B cell (primary cell): ENCODE data around the gene PSMC5. TPM values are rescaled to one million over a fixed set of nuclear protein-coding genes. Genes with fewer than 3 reads are reported as not detected.
A peak's percentile ranks its signal among the peaks of the same experiment; 100 is the strongest.

Experiments
- ATAC-seq: fragments of 200-7000 bp; cut with Tn5 transposase; one replicate; pipeline ENCODE4 v1.10.0; 2021; ENCODE audit warnings: low read depth, mild to moderate bottlenecking, moderate number of reproducible peaks, moderate library complexity
- CTCF ChIA-PET: fragments of 350-600 bp; sonication (Branson Sonifier 250); formaldehyde crosslinking; loops from one replicate; lab custom pipeline; 2021; ENCODE audit warnings: antibody characterized with exemption, inconsistent platforms; lab: Charles Lee
- POLR2A ChIA-PET: fragments of 350-600 bp; sonication (Branson Sonifier 250); formaldehyde crosslinking; loops from one replicate; lab custom pipeline; 2021; ENCODE audit warnings: antibody characterized with exemption; lab: Charles Lee
- DNase-seq: peaks from one replicate; pipeline ENCODE4 v3.0.0; 2013
- H2AFZ ChIP-seq: 2 replicates; pipeline ENCODE4 v1.6.1; 2012; ENCODE audit warnings: mild to moderate bottlenecking, low read depth, low read length; ENCODE audit not compliant: insufficient read depth, poor library complexity, severe bottlenecking
- H3K27ac ChIP-seq, 2 donors: 1 replicate in 1 of 2; 2 replicates in 1 of 2; pipeline ENCODE4 v1.5.1; 2012 to 2013; ENCODE audit warnings: low read length in 2 of 2, mild to moderate bottlenecking in 2 of 2, moderate library complexity in 1 of 2
- H3K27me3 ChIP-seq, 4 experiments: fragments of 200-600 bp in 1 of 4; sonication (generic) in 1 of 4; replicated peaks in 1 of 4; 1 replicate in 2 of 4; 2 replicates in 2 of 4; pipeline versions ENCODE4 v1.6.1 to v1.7.0; 2013 to 2016; ENCODE audit warnings: low read length in 3 of 4, mild to moderate bottlenecking in 2 of 4, mixed read lengths in 1 of 4, moderate library complexity in 1 of 4; ENCODE audit not compliant: insufficient read depth in 4 of 4, control insufficient read depth in 3 of 4; ENCODE audit errors: control extremely low read depth in 1 of 4
- H3K36me3 ChIP-seq, 2 experiments: replicated peaks in 1 of 2; 1 replicate in 1 of 2; 2 replicates in 1 of 2; pipeline versions ENCODE4 v1.6.1 to v1.7.1; 2013; ENCODE audit warnings: low read length in 1 of 2; ENCODE audit not compliant: insufficient read depth in 2 of 2, control insufficient read depth in 1 of 2; ENCODE audit errors: control extremely low read depth in 1 of 2, extremely low read depth in 1 of 2
- H3K4me1 ChIP-seq, 2 donors: fragments of 200-600 bp in 1 of 2; sonication (generic) in 1 of 2; 1 replicate in 1 of 2; 2 replicates in 1 of 2; pipeline versions ENCODE4 v1.5.1 to v1.6.1; 2013 to 2017; ENCODE audit warnings: low read length in 2 of 2; ENCODE audit not compliant: control insufficient read depth in 2 of 2, insufficient read depth in 2 of 2
- H3K4me2 ChIP-seq: replicated peaks from 2 replicates; pipeline ENCODE3; 2012; ENCODE audit warnings: mild to moderate bottlenecking, low read depth, low read length; ENCODE audit not compliant: poor library complexity, severe bottlenecking
- H3K4me3 ChIP-seq, 5 experiments: fragments of 200-600 bp in 1 of 5; sonication (generic) in 1 of 5; 1 replicate in 3 of 5; 2 replicates in 2 of 5; pipeline versions ENCODE4 v1.5.1 to v1.7.0; 2011 to 2016; ENCODE audit warnings: low read length in 4 of 5, mild to moderate bottlenecking in 4 of 5, low read depth in 2 of 5, control low read depth in 1 of 5, moderate library complexity in 1 of 5; ENCODE audit not compliant: insufficient read depth in 1 of 5; ENCODE audit errors: control extremely low read depth in 1 of 5, extremely low read depth in 1 of 5
- H3K79me2 ChIP-seq: fragments of 200-600 bp; sonication (generic); one replicate; pipeline ENCODE4 v1.6.0; 2016; ENCODE audit warnings: low read length; ENCODE audit not compliant: control insufficient read depth, insufficient read depth
- H3K9ac ChIP-seq: fragments of 200-600 bp; sonication (generic); 2 replicates; pipeline ENCODE4 v1.6.1; 2017; ENCODE audit warnings: mild to moderate bottlenecking, low read length, moderate library complexity
- H3K9me3 ChIP-seq, 3 donors: one replicate each; pipeline versions ENCODE4 v1.6.1 to v1.7.1; 2013; ENCODE audit warnings: low read length in 2 of 3; ENCODE audit not compliant: control insufficient read depth in 2 of 3, insufficient read depth in 1 of 3; ENCODE audit errors: control extremely low read depth in 1 of 3
- H4K20me1 ChIP-seq: 2 replicates; pipeline ENCODE4 v1.6.0; 2012; ENCODE audit warnings: mild to moderate bottlenecking, low read length; ENCODE audit not compliant: insufficient read depth, control insufficient read depth, poor library complexity, severe bottlenecking
- H3K27ac Mint-ChIP-seq: one replicate; pipeline ENCODE4 v1.8.0; 2021; ENCODE audit warnings: mixed read lengths
- H3K27me3 Mint-ChIP-seq: one replicate; pipeline ENCODE4 v1.8.0; 2021; ENCODE audit warnings: mixed read lengths
- H3K4me1 Mint-ChIP-seq: one replicate; pipeline ENCODE4 v1.8.0; 2021; ENCODE audit warnings: mixed read lengths
- H3K4me3 Mint-ChIP-seq: one replicate; pipeline ENCODE4 v1.8.0; 2021; ENCODE audit warnings: mixed read lengths
- H3K9me3 Mint-ChIP-seq: one replicate; pipeline ENCODE4 v1.8.0; 2022; ENCODE audit warnings: mixed read lengths; ENCODE audit not compliant: insufficient read depth
- EZH2 ChIP-seq: IDR thresholded peaks from 2 replicates; pipeline ENCODE4 v1.6.1; 2012; ENCODE audit warnings: borderline replicate concordance, low read depth, mild to moderate bottlenecking, moderate library complexity, low read length; ENCODE audit not compliant: insufficient read depth, poor library complexity, severe bottlenecking
- WGBS: methylation state at CpG from one replicate; pipeline ENCODE4 v1.1.5; 2013; ENCODE audit warnings: missing lambda C conversion rate; ENCODE audit not compliant: insufficient coverage; 5-methylcytosine and 5-hydroxymethylcytosine counted together
- intact Hi-C: fragments of 100-400 bp; cut with micrococcal nuclease; formaldehyde crosslinking; loops from one replicate; pipeline ENCODE4 v1.10.0; 2022
- polyA plus RNA-seq: library from polyadenylated mRNA; depleted of rRNA; stranded (reverse); fragments of >200 nt; gene quantifications from 2 replicates; pipeline ENCODE4 v1.2.3, GENCODE V29; 2012
- total RNA-seq, 2 donors: library from RNA; stranded (reverse); fragments of 120-200 nt in 1 of 2; gene quantifications; 1 replicate in 1 of 2; 2 replicates in 1 of 2; pipeline versions ENCODE4 v1.2.3 to v1.2.4, GENCODE V29; 2013 to 2022
- TF ChIP-seq, protein P1 (sequence below): fragments of 200-600 bp; IDR thresholded peaks from one replicate; pipeline ENCODE4 v1.8.0; 2022; ENCODE audit warnings: antibody characterized with exemption, mild to moderate bottlenecking

Gene PSMC5
- total and polyA plus RNA-seq, 2 donors (not counting 1 experiment from before 2014, with no cell fraction given) = 87.1 to 104 TPM

DNA sequence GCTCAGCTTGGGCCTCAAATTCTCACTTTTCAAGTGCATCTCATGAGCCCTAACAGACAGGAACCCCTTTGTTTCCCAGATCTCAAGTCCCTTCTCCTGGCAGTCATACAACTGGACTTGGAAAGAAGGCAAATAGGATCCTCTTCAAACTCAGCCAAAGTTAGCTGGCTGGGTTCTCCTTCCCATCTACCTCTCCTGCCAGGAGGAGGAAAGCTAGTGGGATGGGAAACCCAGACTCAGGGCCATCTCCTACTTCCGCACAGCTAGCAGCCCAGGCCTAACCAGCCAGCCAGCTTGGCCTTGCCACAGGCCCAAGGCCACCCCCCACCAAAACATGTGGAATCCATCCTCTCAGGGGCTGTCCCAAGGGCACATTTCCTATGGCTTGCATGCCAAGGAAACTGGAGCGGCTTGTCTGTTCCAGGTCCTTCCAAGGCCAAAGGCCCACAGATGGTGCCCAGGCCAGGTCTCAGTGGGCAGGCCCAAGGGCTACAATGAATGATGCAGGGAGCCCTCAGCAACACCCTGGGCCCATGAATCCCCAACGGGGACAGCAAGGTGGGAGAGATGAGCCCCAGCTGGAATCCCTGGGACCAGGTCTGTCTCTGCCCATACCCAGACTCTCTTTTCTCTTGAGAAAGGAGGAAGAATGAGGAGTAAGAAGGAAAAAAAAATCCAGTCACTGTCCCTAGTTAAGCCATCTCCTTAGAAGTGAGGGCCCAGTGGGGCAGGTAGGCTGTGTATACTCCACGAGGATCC is 13.5 kb downstream of the PSMC5 start:
- H3K4me1 Mint-ChIP-seq = peaks cover 45% of the 10 kb centered on the region

More for the DNA sequence above, 13.5 kb downstream of the PSMC5 start:
- H3K36me3 ChIP-seq = peaks cover 0 to 21% of the 10 kb centered on the region in 2 experiments
- H3K4me1 ChIP-seq = peaks cover 35 to 51% of the 10 kb centered on the region in 2 donors
- H3K27me3 Mint-ChIP-seq = no peaks in the 10 kb centered on the region
- H3K4me3 Mint-ChIP-seq = peak overlapping the region; percentile 94
- peak overlapping the region; percentile 94 for H3K27ac Mint-ChIP-seq
- intact Hi-C loops = no loop called here
- H3K9me3 Mint-ChIP-seq = no peaks in the 10 kb centered on the region
- H2AFZ ChIP-seq = no peak overlapping the region
- H3K27me3 ChIP-seq = no peaks in the 10 kb centered on the region
- DNase-seq = no peak
- peak overlapping the region; percentile 100 for H3K4me2 ChIP-seq
- POLR2A ChIA-PET = interaction anchor here (1.2 kb wide), 1 partner anchor 146 kb away, joined by 3 read pairs; no protein-coding TSS in a partner anchor
- WGBS = 63% methylated on average over 3 of the region's 4 CpGs
- no peaks in the 10 kb centered on the region for H3K9me3 ChIP-seq
- peak overlapping the region in 4 of 5 experiments; percentile 70 to 92 (median 90) for H3K4me3 ChIP-seq
- CTCF ChIA-PET = interaction anchor here (1.0 to 3.0 kb wide), 4 partner anchors 9 to 188 kb away, joined by 3 to 13 read pairs (median 4); partner anchors contain the start of gene PSMC5
- peaks cover 64% of the 10 kb centered on the region for H4K20me1 ChIP-seq
- peaks cover 68% of the 10 kb centered on the region for H3K79me2 ChIP-seq
- H3K27ac ChIP-seq = peak overlapping the region in 1 of 2 donors; percentile 90
- H3K9ac ChIP-seq = peak overlapping the region; percentile 93
- TF ChIP-seq, protein P1, sequence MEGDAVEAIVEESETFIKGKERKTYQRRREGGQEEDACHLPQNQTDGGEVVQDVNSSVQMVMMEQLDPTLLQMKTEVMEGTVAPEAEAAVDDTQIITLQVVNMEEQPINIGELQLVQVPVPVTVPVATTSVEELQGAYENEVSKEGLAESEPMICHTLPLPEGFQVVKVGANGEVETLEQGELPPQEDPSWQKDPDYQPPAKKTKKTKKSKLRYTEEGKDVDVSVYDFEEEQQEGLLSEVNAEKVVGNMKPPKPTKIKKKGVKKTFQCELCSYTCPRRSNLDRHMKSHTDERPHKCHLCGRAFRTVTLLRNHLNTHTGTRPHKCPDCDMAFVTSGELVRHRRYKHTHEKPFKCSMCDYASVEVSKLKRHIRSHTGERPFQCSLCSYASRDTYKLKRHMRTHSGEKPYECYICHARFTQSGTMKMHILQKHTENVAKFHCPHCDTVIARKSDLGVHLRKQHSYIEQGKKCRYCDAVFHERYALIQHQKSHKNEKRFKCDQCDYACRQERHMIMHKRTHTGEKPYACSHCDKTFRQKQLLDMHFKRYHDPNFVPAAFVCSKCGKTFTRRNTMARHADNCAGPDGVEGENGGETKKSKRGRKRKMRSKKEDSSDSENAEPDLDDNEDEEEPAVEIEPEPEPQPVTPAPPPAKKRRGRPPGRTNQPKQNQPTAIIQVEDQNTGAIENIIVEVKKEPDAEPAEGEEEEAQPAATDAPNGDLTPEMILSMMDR = no peak
- TF ChIP-seq EZH2 = no peak
- no peak for ATAC-seq
